GM19395 (cell line): ENCODE measurements around the gene PTDSS2.
"Not testable (repeated sequence)": the region's sequence is repeated elsewhere in the genome, so short reads cannot be mapped to it uniquely, and the experiment has no call there.

Experiments used
- ATAC-seq: cut with Tn5 transposase; IDR thresholded peaks from one replicate; pipeline ENCODE4 v1.9.1; 2021; ENCODE audit warnings: mild to moderate bottlenecking, moderate library complexity; ENCODE audit not compliant: unreplicated experiment

Gene PTDSS2

GRCh38 chr11:413120-414081 lies 36.7 kb upstream of the PTDSS2 start:
- no peak for ATAC-seq

GRCh38 chr11:414318-414857 lies 35.7 kb upstream of the PTDSS2 start:
- no peak for ATAC-seq

GRCh38 chr11:415640-416041 lies 34.4 kb upstream of the PTDSS2 start:
- ATAC-seq, result no peak

- no peak for ATAC-seq
Measured at GRCh38 chr11:416051-416756, 33.9 kb upstream of the PTDSS2 start.

GRCh38 chr11:416757-417621 lies 33.1 kb upstream of the PTDSS2 start:
- no peak for ATAC-seq

GRCh38 chr11:417652-418342 lies 32.3 kb upstream of the PTDSS2 start:
- no peak for ATAC-seq

- no peak for ATAC-seq
Measured at GRCh38 chr11:418343-419247, 31.5 kb upstream of the PTDSS2 start.

- ATAC-seq, result no peak
Measured at GRCh38 chr11:419248-420005, 30.7 kb upstream of the PTDSS2 start.

- no peak for ATAC-seq
Measured at GRCh38 chr11:420054-420910, 29.8 kb upstream of the PTDSS2 start.

- no peak for ATAC-seq
Measured at GRCh38 chr11:420911-421321, 29.2 kb upstream of the PTDSS2 start.

- ATAC-seq, result no peak
Measured at GRCh38 chr11:422249-422656, 27.8 kb upstream of the PTDSS2 start.

- ATAC-seq, result no peak
Measured at GRCh38 chr11:424232-424631, 25.8 kb upstream of the PTDSS2 start.

- ATAC-seq, result not testable (repeated sequence)
Measured at GRCh38 chr11:424766-425165, 25.3 kb upstream of the PTDSS2 start.

GRCh38 chr11:425301-425700 lies 24.8 kb upstream of the PTDSS2 start:
- no peak for ATAC-seq

- ATAC-seq, result no peak
Measured at GRCh38 chr11:426851-427250, 23.2 kb upstream of the PTDSS2 start.

GRCh38 chr11:428295-428694 lies 21.8 kb upstream of the PTDSS2 start:
- no peak for ATAC-seq

- no peak for ATAC-seq
Measured at GRCh38 chr11:429391-429790, 20.7 kb upstream of the PTDSS2 start.
